RKO (cell line): ENCODE results near the gene HIRA.

Source experiments
- DNase-seq: peaks from one replicate; pipeline ENCODE4 v3.0.0-alpha.2; 2016; ENCODE audit warnings: low spot score

The HIRA gene

GRCh38 chr22:19431649-19432132 is at the start of gene HIRA:
HIRA (minus strand) TSS chr22:19431733; CDS start chr22:19431476, 257 bp downstream.
- DNase-seq: peak; percentile 77

GRCh38 chr22:19480789-19481188 is 49.3 kb upstream of the HIRA start:
- no peak for DNase-seq

GRCh38 chr22:19480173-19480568 is 48.6 kb upstream of the HIRA start:
- no peak for DNase-seq

DNA sequence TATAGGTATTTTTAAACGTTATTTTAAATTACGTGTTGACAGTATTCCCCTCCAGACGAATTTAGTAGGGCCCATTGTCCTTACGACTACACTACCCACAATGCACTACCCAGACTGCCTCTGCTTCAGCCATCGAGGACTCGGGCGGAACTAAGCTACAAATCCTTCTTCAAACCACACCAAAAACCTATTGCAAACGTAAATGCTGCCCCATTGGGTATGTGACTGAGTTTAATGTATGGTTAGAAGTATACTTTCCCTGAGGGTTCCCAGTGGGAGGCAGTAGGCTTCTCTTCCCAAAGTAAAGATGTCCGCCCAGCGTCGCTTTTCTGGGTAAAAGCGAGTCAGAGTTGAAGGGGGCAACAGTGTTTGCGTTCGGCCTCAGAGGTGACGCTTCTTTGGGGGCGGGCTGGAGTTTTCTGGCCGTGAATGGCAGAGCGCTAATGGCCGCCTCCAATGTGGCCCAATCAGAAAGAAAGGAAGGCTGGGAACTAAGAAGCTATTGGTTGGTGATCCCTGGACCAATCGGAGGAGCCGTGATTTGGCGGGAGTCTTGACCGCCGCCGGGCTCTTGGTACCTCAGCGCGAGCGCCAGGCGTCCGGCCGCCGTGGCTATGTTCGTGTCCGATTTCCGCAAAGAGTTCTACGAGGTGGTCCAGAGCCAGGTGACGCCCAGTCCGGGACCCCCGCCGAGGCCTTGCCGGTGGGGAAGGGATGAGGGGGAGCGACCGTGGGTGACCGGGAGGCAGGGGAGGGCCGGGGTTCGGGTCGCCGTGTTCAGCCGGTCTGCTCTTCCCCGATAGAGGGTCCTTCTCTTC is 48.0 kb upstream of the HIRA start, which contains the start of gene CDC45:
TSS of gene CDC45 (plus strand) at position 566 of the 818 bp plus-strand sequence. CDS start at position 615, 49 bp downstream.
- peak; percentile 99 for DNase-seq

DNA sequence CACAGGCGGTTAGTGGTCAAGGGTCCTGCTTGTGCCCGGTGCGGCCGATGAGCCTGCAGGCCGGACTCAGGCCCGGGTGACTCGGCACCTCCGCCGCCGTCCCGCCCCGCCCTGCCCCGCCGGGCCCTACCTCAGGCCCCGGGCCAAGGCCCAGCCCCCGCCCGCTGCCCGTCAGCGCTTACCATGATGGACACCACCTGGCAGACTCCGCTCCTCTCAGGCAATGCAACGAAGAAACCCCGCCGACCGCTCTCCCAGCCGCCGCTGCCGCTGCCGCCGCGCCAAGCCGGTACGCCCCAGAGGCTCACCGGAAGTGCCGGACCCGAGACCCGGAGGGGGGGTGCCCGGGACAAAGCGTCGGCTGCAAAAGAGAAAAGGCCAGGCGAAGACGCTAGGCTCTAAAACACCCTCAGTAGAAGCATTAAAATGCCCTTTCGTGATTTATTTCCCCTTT is 47.4 kb upstream of the HIRA start, which contains the start of gene UFD1:
TSS of gene UFD1 (minus strand) at position 293 of the 454 bp plus-strand sequence. CDS start at position 185, 108 bp downstream.
- peak; percentile 87 for DNase-seq

- peak; percentile 8 for DNase-seq
These were observed 46.7 kb upstream of the HIRA start for GRCh38 chr22:19478045-19478900.

DNA sequence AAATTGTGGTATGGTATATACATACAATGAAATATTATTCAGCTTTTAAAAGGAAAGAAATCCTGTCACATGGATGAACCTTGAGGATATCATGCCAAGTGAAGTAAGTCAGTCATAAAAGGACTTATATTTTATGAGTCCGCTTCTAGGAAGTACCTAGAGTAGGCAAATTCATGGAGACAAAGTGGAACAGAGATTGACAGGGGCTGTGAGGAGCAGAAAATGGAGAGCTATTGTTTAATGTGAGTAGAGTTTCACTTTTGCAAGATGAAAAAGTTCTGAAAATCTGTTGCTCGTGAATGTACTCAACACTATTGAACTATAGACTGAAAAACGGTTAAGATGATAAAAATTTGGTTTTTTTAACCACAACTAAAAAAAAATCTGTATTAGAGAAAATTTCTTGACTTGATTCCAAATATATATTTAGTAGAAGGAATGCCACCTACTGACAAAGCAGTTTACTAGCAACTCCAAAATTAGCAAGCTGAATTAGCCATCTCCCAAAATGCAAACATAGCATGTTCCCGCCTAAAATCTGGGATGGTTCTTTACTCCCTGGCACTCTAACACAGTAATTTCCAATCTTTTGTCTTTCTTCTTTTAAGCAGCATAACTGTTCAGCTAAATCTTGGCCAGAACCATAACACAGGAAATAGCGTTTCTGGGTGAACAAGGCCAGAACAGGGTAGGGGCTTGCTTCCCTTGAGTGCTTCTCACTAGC is 46.0 kb upstream of the HIRA start:
- DNase-seq: peak; percentile 62

DNA sequence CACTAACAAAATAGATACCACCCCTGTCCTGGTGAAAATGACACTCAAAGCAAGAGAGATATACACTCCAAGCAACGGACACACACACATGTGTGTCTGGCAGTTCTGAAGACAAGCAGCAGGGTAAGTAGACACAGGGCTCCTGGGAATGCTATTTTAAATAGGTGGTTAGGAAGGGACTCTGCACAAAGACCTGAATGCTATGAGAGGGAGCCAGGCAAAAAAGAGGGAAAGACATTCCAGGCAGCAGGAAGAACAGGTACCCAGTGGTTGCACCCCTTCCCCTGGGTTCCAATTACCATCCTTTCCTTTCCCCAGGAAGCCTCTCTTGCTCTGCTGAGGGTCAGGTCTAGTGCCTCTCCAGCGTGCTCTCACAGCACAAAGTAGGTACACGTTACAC is 44.5 kb upstream of the HIRA start:
- DNase-seq: no peak

GRCh38 chr22:19473578-19473977 is 42.0 kb upstream of the HIRA start:
- peak; percentile 35 for DNase-seq

DNA sequence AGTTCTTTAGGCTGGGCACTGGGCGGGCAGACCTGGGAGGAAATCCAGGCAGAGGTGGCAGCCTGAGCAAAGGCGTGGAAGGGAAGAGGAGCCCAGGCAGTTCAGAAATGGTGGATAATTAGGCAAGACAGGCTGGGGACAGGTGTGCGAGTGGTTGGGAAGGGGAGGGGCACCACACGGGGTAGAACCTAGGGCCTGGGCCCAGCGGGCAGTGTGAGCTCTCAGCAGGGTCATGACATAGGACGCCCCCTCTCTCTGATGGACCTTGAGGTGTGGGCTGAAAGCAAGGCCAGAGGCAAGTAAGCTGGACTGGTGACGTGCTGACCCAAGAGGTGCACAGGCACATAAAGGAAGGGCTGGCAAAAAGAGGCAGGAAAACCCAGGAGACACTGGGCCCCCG is 40.7 kb upstream of the HIRA start:
- DNase-seq: no peak

- DNase-seq: no peak
These were observed 40.0 kb upstream of the HIRA start for GRCh38 chr22:19471572-19471971.

DNA sequence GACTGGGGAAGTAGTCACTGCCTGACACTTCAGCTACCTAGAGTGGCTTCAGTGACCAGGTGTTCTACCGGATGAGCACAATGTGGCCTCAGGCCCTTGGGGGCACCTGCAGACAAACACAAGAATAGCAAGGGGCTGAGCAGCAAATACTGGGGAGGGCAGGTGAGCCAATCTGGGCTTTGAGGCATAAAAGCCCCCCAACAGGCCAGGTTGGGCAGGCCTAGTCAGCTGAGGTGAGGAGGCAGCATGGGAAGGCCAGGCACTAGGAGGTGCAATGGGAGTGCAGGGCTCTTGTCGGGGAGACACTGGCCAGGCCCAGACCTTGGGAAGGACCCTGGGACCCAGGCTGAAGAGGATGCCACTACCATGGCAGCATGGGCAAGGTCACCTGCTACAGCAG is 38.5 kb upstream of the HIRA start:
- no peak for DNase-seq

DNA sequence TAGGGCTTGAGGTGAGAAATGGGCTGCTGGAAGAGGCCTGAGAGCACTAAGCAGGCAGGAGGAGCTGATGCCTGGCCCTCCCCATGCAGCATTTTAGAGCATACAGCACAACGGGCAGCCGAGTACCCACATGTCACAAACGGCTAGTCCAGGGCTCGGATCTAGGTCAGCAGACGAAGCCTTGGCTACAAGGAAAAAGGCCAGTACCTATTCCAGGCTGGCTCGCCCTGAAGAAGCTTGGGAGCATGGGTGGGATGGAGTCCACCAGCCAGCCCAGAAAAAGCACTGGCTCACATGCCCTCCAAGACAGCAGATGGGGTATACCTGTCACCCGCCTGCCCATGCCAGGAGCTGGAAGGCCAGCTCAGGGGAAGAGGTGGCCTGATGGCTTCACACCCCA is 37.9 kb upstream of the HIRA start:
- DNase-seq: no peak

DNA sequence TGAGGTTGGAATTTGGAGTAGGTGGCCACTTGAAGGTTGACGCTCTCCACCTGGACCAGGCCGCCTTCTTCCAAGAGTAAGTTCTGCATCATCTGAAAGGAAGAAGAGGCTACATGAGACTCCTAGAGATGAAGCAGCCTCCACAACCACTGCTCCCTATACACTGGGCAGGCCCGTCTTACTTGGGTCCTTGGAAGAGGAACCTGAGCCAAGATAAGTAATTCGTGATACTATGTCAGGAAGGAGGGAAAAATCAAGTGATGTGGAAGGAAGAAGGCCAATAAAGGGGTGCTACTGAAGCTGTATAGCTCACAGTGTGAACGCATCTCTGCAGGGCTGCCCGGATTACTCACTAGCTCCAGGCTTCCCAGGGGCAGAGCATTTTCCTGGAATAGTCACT is 36.4 kb upstream of the HIRA start:
- no peak for DNase-seq

- no peak for DNase-seq
These were observed 35.6 kb upstream of the HIRA start for GRCh38 chr22:19466848-19467752.

DNA sequence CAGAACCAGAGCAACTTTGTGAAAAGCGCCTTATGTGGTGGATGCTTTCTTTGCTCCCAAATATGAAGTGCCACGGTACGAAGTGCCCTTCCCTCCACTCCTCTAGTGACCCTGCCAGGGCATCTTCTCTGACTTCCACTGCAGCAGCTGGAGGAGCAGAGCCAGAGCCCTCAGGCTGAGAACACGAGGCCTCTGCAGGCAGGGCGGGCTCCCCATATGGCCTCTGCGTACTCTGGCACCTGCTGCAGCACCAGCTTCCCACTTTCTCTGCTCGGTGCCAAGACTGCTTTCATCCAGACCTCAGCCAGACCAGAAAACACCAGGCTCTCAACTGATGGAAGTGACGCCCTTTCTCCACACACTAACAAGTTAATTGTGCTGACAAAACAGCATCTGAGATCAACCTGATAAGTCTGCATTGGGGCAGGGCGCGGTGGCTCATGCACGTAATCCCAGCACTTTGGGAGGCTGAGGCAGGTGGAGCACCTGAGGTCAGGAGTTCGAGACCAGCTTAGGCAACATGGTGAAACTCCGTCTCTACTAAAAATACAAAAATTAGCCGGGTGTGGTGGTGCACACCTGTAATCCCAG is 34.7 kb upstream of the HIRA start:
- no peak for DNase-seq

GRCh38 chr22:19464975-19465374 is 33.4 kb upstream of the HIRA start:
- DNase-seq: no peak

- no peak for DNase-seq
These were observed 33.0 kb upstream of the HIRA start for GRCh38 chr22:19464546-19464945.

DNA sequence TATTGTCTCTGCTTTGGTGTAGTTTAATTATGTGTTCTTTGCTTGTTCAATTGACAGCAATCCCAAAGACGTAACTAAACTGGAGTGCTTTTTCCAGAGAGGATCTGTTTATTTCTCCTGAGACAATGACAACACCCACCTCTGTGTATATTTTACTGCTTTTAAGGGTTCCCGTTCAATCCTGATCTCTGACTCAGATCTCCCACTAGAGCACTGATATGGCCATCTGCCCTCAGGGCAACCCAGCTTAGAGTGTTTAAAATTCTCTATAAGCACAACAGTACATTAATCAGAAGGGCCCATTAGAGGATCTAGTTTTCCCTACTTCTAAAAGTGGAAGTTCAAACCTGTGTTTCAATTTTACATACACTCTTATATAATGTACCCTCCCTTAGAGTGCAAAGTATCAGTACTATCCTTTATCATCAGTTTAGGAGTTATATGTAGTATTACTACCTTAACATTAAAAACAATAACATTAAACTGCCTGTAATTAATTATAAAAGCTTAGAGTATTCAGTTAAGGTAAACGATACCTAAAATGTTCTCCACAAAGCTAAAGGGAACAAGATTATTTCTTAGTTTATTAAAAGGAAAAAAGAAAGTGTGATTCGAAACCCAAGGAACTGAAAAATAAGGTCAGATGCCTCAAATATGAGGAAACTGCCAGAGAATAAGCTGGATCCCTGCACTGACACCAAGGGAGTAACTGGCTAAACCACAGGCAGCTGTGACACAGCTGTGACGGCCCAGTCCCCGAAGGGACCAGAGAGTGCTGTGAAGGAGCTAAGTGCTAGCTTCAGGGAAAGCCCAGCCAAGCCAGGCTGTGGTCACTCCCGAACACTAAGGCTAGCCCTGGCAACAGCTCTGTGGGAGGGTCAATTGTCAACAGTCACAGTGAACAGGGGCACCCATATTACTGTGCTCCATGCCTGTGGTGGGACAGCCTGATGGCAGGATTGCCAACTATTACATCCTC is 32.2 kb upstream of the HIRA start:
- no peak for DNase-seq
